Measurements from ENCODE around the gene DPH3. TPM values are rescaled to one million over a fixed set of nuclear protein-coding genes. Genes with fewer than 3 reads are reported as not detected.

Gene DPH3
- total RNA-seq, 1 experiment from 2014 or later, result 6.0 TPM

GRCh38 chr3:16249336-16249735 lies 15.4 kb downstream of the DPH3 start:
- DNase-seq, result no peak

GRCh38 chr3:16248556-16248955 lies 16.2 kb downstream of the DPH3 start:
- H3K4me3 ChIP-seq, result no peak overlapping the region
- no peak for DNase-seq
- no peaks in the 10 kb centered on the region for H3K9me3 ChIP-seq

More at GRCh38 chr3:16249336-16249735, 15.4 kb downstream of the DPH3 start:
- Histone ChIP-seq H3K4me3 (no peak overlapping the region), H3K36me3 (no peaks in the 10 kb centered on the region), H3K27me3 (no peaks in the 10 kb centered on the region), H3K9me3 (no peaks in the 10 kb centered on the region)

GRCh38 chr3:16247282-16248061 lies 17.3 kb downstream of the DPH3 start:
- no peaks in the 10 kb centered on the region for H3K27me3 ChIP-seq
- no peaks in the 10 kb centered on the region for H3K36me3 ChIP-seq
- no peaks in the 10 kb centered on the region for H3K9me3 ChIP-seq
- peak; percentile 51 for DNase-seq
- H3K4me3 ChIP-seq, result no peak overlapping the region

More at GRCh38 chr3:16248556-16248955, 16.2 kb downstream of the DPH3 start:
- Histone ChIP-seq H3K27me3 (no peaks in the 10 kb centered on the region), H3K36me3 (no peaks in the 10 kb centered on the region)

- no peak for DNase-seq
- H3K9me3 ChIP-seq, result no peaks in the 10 kb centered on the region
- H3K36me3 ChIP-seq, result no peaks in the 10 kb centered on the region
- H3K27me3 ChIP-seq, result no peaks in the 10 kb centered on the region
- H3K4me3 ChIP-seq, result no peak overlapping the region
These were observed 19.1 kb downstream of the DPH3 start for GRCh38 chr3:16245609-16246008.

- no peaks in the 10 kb centered on the region for H3K27me3 ChIP-seq
- H3K4me3 ChIP-seq, result no peak overlapping the region
- peak; percentile 44 for DNase-seq
- H3K36me3 ChIP-seq, result no peaks in the 10 kb centered on the region
- no peaks in the 10 kb centered on the region for H3K9me3 ChIP-seq
These were observed 20.8 kb downstream of the DPH3 start for GRCh38 chr3:16243706-16244490.

- Histone ChIP-seq H3K36me3 (no peaks in the 10 kb centered on the region), H3K9me3 (no peaks in the 10 kb centered on the region), H3K4me3 (no peak overlapping the region), H3K27me3 (no peaks in the 10 kb centered on the region)
- no peak for DNase-seq
These were observed 22.6 kb downstream of the DPH3 start for GRCh38 chr3:16242177-16242576.

GRCh38 chr3:16241225-16241624 lies 23.5 kb downstream of the DPH3 start:
- DNase-seq, result no peak
- no peaks in the 10 kb centered on the region for H3K36me3 ChIP-seq
- no peaks in the 10 kb centered on the region for H3K9me3 ChIP-seq
- no peaks in the 10 kb centered on the region for H3K27me3 ChIP-seq
- no peak overlapping the region for H3K4me3 ChIP-seq

- Histone ChIP-seq H3K4me3 (no peak overlapping the region), H3K36me3 (no peaks in the 10 kb centered on the region), H3K27me3 (no peaks in the 10 kb centered on the region), H3K9me3 (no peaks in the 10 kb centered on the region)
- no peak for DNase-seq
These were observed 24.3 kb downstream of the DPH3 start for GRCh38 chr3:16240229-16241023.

GRCh38 chr3:16239780-16240179 lies 25.0 kb downstream of the DPH3 start:
- no peaks in the 10 kb centered on the region for H3K9me3 ChIP-seq
- H3K27me3 ChIP-seq, result no peaks in the 10 kb centered on the region
- DNase-seq, result no peak
- no peak overlapping the region for H3K4me3 ChIP-seq
- no peaks in the 10 kb centered on the region for H3K36me3 ChIP-seq

- Histone ChIP-seq H3K4me3 (no peak overlapping the region), H3K9me3 (no peaks in the 10 kb centered on the region), H3K36me3 (no peaks in the 10 kb centered on the region), H3K27me3 (no peaks in the 10 kb centered on the region)
- no peak for DNase-seq
These were observed 25.5 kb downstream of the DPH3 start for GRCh38 chr3:16239086-16239770.

GRCh38 chr3:16236856-16237393 lies 27.8 kb downstream of the DPH3 start:
- Histone ChIP-seq H3K36me3 (no peaks in the 10 kb centered on the region), H3K4me3 (no peak overlapping the region), H3K27me3 (no peaks in the 10 kb centered on the region), H3K9me3 (no peaks in the 10 kb centered on the region)
- DNase-seq, result no peak

GRCh38 chr3:16236030-16236639 lies 28.6 kb downstream of the DPH3 start:
- H3K9me3 ChIP-seq, result no peaks in the 10 kb centered on the region
- no peak overlapping the region for H3K4me3 ChIP-seq
- DNase-seq, result no peak
- no peaks in the 10 kb centered on the region for H3K27me3 ChIP-seq
- no peaks in the 10 kb centered on the region for H3K36me3 ChIP-seq

GRCh38 chr3:16234281-16234680 lies 30.5 kb downstream of the DPH3 start:
- no peaks in the 10 kb centered on the region for H3K27me3 ChIP-seq
- no peaks in the 10 kb centered on the region for H3K9me3 ChIP-seq
- no peaks in the 10 kb centered on the region for H3K36me3 ChIP-seq
- H3K4me3 ChIP-seq, result no peak overlapping the region
- DNase-seq, result no peak

GRCh38 chr3:16233806-16234205 lies 30.9 kb downstream of the DPH3 start:
- no peaks in the 10 kb centered on the region for H3K36me3 ChIP-seq
- DNase-seq, result no peak
- no peak overlapping the region for H3K4me3 ChIP-seq
- H3K27me3 ChIP-seq, result no peaks in the 10 kb centered on the region
- no peaks in the 10 kb centered on the region for H3K9me3 ChIP-seq

GRCh38 chr3:16231983-16232382 lies 32.8 kb downstream of the DPH3 start:
- Histone ChIP-seq H3K4me3 (no peak overlapping the region), H3K36me3 (no peaks in the 10 kb centered on the region), H3K27me3 (no peaks in the 10 kb centered on the region), H3K9me3 (no peaks in the 10 kb centered on the region)
- DNase-seq, result no peak

GRCh38 chr3:16229681-16230080 lies 35.1 kb downstream of the DPH3 start:
- Histone ChIP-seq H3K27me3 (no peaks in the 10 kb centered on the region), H3K4me3 (no peak overlapping the region), H3K36me3 (no peaks in the 10 kb centered on the region), H3K9me3 (no peaks in the 10 kb centered on the region)
- DNase-seq, result no peak

All from MG63 (cell line).